Endothelial cell of umbilical vein (primary cell): ENCODE measurements around the gene RBM27. TPM values are rescaled to one million over a fixed set of nuclear protein-coding genes. Genes with fewer than 3 reads are reported as not detected.

ENCODE experiments used
- BruUV-seq: library from RNA; stranded (reverse); fragments of 400-500 nt; replicated peaks from 2 replicates; lab custom pipeline; 2021; lab: Mats Ljungman, UMichigan
- CTCF ChIA-PET: fragments of 300-600, 350-600 bp; sonication (Branson Sonifier 250); formaldehyde crosslinking; loops from one replicate; lab custom pipeline; 2021; ENCODE audit warnings: antibody characterized with exemption, inconsistent platforms; lab: Charles Lee
- POLR2A ChIA-PET: fragments of 300-600, 350-600 bp; sonication (Branson Sonifier 250); formaldehyde crosslinking; loops from one replicate; lab custom pipeline; 2021; ENCODE audit warnings: antibody characterized with exemption, inconsistent platforms; lab: Charles Lee
- DNase-seq: peaks from one replicate; pipeline ENCODE4 v3.0.0-alpha.2; 2011; ENCODE audit warnings: low read depth, low spot score
- FAIRE-seq: peaks from 2 replicates; lab custom pipeline; 2011; peaks lifted over from hg19 to GRCh38; lab: Jason Lieb, UNC
- H2AFZ ChIP-seq: 2 replicates; pipeline ENCODE4 v1.6.0; 2012; ENCODE audit warnings: low read depth, low read length, control low read depth, inconsistent platforms
- H3K27ac ChIP-seq: 2 replicates; pipeline ENCODE4 v1.5.1; 2011; ENCODE audit warnings: low read depth, mild to moderate bottlenecking, control low read depth, low read length, moderate library complexity; ENCODE audit not compliant: insufficient read depth
- H3K27me3 ChIP-seq, 2 experiments: 2 replicates each; pipeline versions ENCODE4 v1.6.0 to v1.6.1; 2011; ENCODE audit warnings: low read length in 2 of 2, mixed read lengths in 1 of 2; ENCODE audit not compliant: control insufficient read depth in 2 of 2, insufficient read depth in 2 of 2
- H3K36me3 ChIP-seq, 2 experiments: 2 replicates in 1 of 2; 3 replicates in 1 of 2; pipeline ENCODE4 v1.5.1; 2011; ENCODE audit warnings: low read length in 2 of 2, mild to moderate bottlenecking in 1 of 2, moderate library complexity in 1 of 2; ENCODE audit not compliant: control insufficient read depth in 2 of 2, insufficient read depth in 2 of 2; ENCODE audit errors: extremely low read depth in 1 of 2
- H3K4me1 ChIP-seq: 3 replicates; pipeline ENCODE4 v1.5.1; 2011; ENCODE audit warnings: mild to moderate bottlenecking, low read length; ENCODE audit not compliant: control insufficient read depth, insufficient read depth; ENCODE audit errors: extremely low read depth
- H3K4me2 ChIP-seq: 2 replicates; pipeline ENCODE4 v1.6.1; 2011; ENCODE audit warnings: low read length, control low read depth, mixed read lengths; ENCODE audit not compliant: insufficient read depth
- H3K4me3 ChIP-seq, 3 experiments: fragments of 200-600 bp in 1 of 3; sonication (generic), shearing (Covaris generic) in 1 of 3; replicated peaks in 1 of 3; 2 replicates each; pipeline ENCODE4 v1.5.1; 2011 to 2016; ENCODE audit warnings: control low read depth in 3 of 3, low read length in 3 of 3, mild to moderate bottlenecking in 2 of 3, inconsistent platforms in 1 of 3, low read depth in 1 of 3, moderate library complexity in 1 of 3; ENCODE audit not compliant: insufficient read depth in 1 of 3
- H3K79me2 ChIP-seq: 2 replicates; pipeline ENCODE4 v1.6.0; 2012; ENCODE audit warnings: low read length, inconsistent platforms; ENCODE audit not compliant: control insufficient read depth, insufficient read depth
- H3K9ac ChIP-seq: replicated peaks from 2 replicates; pipeline ENCODE3; 2011; ENCODE audit warnings: low read length, control low read depth; ENCODE audit not compliant: insufficient read depth; ENCODE audit errors: extremely low read depth
- H3K9me1 ChIP-seq: replicated peaks from 3 replicates; pipeline ENCODE4 v1.6.0; 2011; ENCODE audit warnings: mild to moderate bottlenecking, low read length; ENCODE audit not compliant: control insufficient read depth, insufficient read depth; ENCODE audit errors: extremely low read depth
- H3K9me3 ChIP-seq: replicated peaks from 2 replicates; pipeline ENCODE4 v1.5.1; 2012; ENCODE audit warnings: low read length, inconsistent platforms; ENCODE audit not compliant: control insufficient read depth, insufficient read depth
- H4K20me1 ChIP-seq: replicated peaks from 2 replicates; pipeline ENCODE3; 2011; ENCODE audit warnings: mild to moderate bottlenecking, low read length; ENCODE audit not compliant: control insufficient read depth, insufficient read depth; ENCODE audit errors: extremely low read depth
- EZH2 ChIP-seq: IDR thresholded peaks from 2 replicates; pipeline ENCODE4 v1.6.1; 2012; ENCODE audit warnings: borderline replicate concordance, low read depth, mild to moderate bottlenecking, moderate library complexity, low read length, inconsistent platforms; ENCODE audit not compliant: severe bottlenecking
- FOS ChIP-seq: IDR thresholded peaks from 2 replicates; pipeline ENCODE4 v1.6.1; 2011; ENCODE audit warnings: mild to moderate bottlenecking, low read length, moderate library complexity, borderline replicate concordance; ENCODE audit not compliant: insufficient read depth
- GATA2 ChIP-seq: IDR thresholded peaks from 2 replicates; pipeline ENCODE4 v1.7.0; 2011; ENCODE audit warnings: low read depth, mild to moderate bottlenecking, moderate library complexity, mixed read lengths, low read length; ENCODE audit not compliant: insufficient read length, insufficient read depth
- JUN ChIP-seq: IDR thresholded peaks from 2 replicates; pipeline ENCODE4 v1.6.1; 2011; ENCODE audit warnings: borderline replicate concordance, low read depth; ENCODE audit not compliant: insufficient read length, insufficient read depth
- MYC ChIP-seq: IDR thresholded peaks from one replicate; pipeline ENCODE4 v1.6.1; 2011; ENCODE audit warnings: mild to moderate bottlenecking, low read depth, low read length
- POLR2A ChIP-seq: IDR thresholded peaks from 2 replicates; pipeline ENCODE4 v1.6.1; 2012; ENCODE audit warnings: low read depth, mild to moderate bottlenecking, control low read depth, low read length
- POLR2AphosphoS5 ChIP-seq: IDR thresholded peaks from 2 replicates; pipeline ENCODE4 v1.6.1; 2012; ENCODE audit warnings: low read depth, mild to moderate bottlenecking, control low read depth, low read length, moderate library complexity; ENCODE audit not compliant: insufficient read depth
- dilution Hi-C: fragments of 300-500 bp; cut with MboI; formaldehyde crosslinking; loops from one replicate; pipeline ENCODE4 v1.15.0; 2019; ENCODE audit warnings: low sequenced_read_pairs; ENCODE audit not compliant: extremely low pct_ligation_motif_present
- intact Hi-C: fragments of 100-400 bp; cut with micrococcal nuclease; formaldehyde crosslinking; loops from one replicate; pipeline ENCODE4 v1.10.0; 2022
- polyA plus RNA-seq, 4 experiments: library from polyadenylated mRNA; depleted of rRNA in 3 of 4; stranded (reverse) in 3 of 4; unstranded in 1 of 4; fragments of >200 nt; gene quantifications; 2 replicates each; pipeline versions ENCODE4 v1.2.1 to v1.2.3, GENCODE V29; 2011 to 2012; ENCODE audit warnings: missing spikeins in 1 of 4
- total RNA-seq: library from RNA; stranded (reverse); gene quantifications from 2 replicates; pipeline ENCODE4 v1.2.3, GENCODE V29; 2021
- TF ChIP-seq, protein P1 (sequence below), 2 donors: IDR thresholded peaks; 1 replicate in 1 of 2; 2 replicates in 1 of 2; pipeline ENCODE4 v1.5.1; 2011; ENCODE audit warnings: low read length in 2 of 2, mild to moderate bottlenecking in 2 of 2, moderate library complexity in 2 of 2, control low read depth in 1 of 2, inconsistent platforms in 1 of 2, low read depth in 1 of 2; ENCODE audit not compliant: insufficient read depth in 1 of 2; ENCODE audit errors: extremely low read depth in 1 of 2
- TF ChIP-seq, protein P2 (sequence below): IDR thresholded peaks from 2 replicates; pipeline ENCODE4 v1.6.1; 2011; ENCODE audit not compliant: insufficient read depth, insufficient read length

RBM27 gene
- total and polyA plus RNA-seq, 2 donors (not counting 3 experiments of a cell fraction or from before 2014, with no cell fraction given), result 6.3 to 17.7 TPM

GRCh38 chr5:146229222-146229621 lies 25.8 kb downstream of the RBM27 start:
- no peaks in the 10 kb centered on the region for H3K9me1 ChIP-seq
- no TSS peak for BruUV-seq
- H3K9me3 ChIP-seq, result no peaks in the 10 kb centered on the region
- CTCF ChIA-PET, result no interaction called here
- H3K9ac ChIP-seq, result no peak overlapping the region
- DNase-seq, result no peak
- dilution Hi-C loops, result no loop called here
- POLR2A ChIA-PET, result no interaction called here
- H3K27ac ChIP-seq, result no peak overlapping the region
- no peak for FAIRE-seq
- TF ChIP-seq POLR2A, result no peak
- no peak for TF ChIP-seq EZH2
- TF ChIP-seq MYC, result no peak
- TF ChIP-seq FOS, result no peak
- TF ChIP-seq POLR2AphosphoS5, result no peak
- TF ChIP-seq JUN, result no peak
- no peak for TF ChIP-seq GATA2
- TF ChIP-seq, protein P1, sequence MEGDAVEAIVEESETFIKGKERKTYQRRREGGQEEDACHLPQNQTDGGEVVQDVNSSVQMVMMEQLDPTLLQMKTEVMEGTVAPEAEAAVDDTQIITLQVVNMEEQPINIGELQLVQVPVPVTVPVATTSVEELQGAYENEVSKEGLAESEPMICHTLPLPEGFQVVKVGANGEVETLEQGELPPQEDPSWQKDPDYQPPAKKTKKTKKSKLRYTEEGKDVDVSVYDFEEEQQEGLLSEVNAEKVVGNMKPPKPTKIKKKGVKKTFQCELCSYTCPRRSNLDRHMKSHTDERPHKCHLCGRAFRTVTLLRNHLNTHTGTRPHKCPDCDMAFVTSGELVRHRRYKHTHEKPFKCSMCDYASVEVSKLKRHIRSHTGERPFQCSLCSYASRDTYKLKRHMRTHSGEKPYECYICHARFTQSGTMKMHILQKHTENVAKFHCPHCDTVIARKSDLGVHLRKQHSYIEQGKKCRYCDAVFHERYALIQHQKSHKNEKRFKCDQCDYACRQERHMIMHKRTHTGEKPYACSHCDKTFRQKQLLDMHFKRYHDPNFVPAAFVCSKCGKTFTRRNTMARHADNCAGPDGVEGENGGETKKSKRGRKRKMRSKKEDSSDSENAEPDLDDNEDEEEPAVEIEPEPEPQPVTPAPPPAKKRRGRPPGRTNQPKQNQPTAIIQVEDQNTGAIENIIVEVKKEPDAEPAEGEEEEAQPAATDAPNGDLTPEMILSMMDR (IDR thresholded peaks at IDR 0.05; ENCODE audit: extremely low read depth in 1 of 2, insufficient read depth in 1 of 2, low read depth in 1 of 2, low read length in 2 of 2), result no peak
- TF ChIP-seq, protein P2, sequence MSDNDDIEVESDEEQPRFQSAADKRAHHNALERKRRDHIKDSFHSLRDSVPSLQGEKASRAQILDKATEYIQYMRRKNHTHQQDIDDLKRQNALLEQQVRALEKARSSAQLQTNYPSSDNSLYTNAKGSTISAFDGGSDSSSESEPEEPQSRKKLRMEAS, result no peak
- no peak overlapping the region for H2AFZ ChIP-seq
- H3K4me1 ChIP-seq, result no peaks in the 10 kb centered on the region
- H3K27me3 ChIP-seq, result no peaks in the 10 kb centered on the region
- peaks cover 0 to 10% of the 10 kb centered on the region in 2 experiments for H3K36me3 ChIP-seq
- no peak overlapping the region for H3K4me3 ChIP-seq
- intact Hi-C loops, result no loop called here
- peaks cover 3% of the 10 kb centered on the region for H4K20me1 ChIP-seq
- peaks cover 6% of the 10 kb centered on the region for H3K79me2 ChIP-seq
- H3K4me2 ChIP-seq, result no peak overlapping the region
